GM18519 (cell line): ENCODE results near the gene ERH.
"Not testable (repeated sequence)": the region's sequence is repeated elsewhere in the genome, so short reads cannot be mapped to it uniquely, and the experiment has no call there.

Experiments
- ATAC-seq: cut with Tn5 transposase; IDR thresholded peaks from one replicate; pipeline ENCODE4 v1.9.1; 2021; ENCODE audit warnings: mild to moderate bottlenecking, moderate library complexity; ENCODE audit not compliant: unreplicated experiment, low FRiP score

The ERH gene

DNA sequence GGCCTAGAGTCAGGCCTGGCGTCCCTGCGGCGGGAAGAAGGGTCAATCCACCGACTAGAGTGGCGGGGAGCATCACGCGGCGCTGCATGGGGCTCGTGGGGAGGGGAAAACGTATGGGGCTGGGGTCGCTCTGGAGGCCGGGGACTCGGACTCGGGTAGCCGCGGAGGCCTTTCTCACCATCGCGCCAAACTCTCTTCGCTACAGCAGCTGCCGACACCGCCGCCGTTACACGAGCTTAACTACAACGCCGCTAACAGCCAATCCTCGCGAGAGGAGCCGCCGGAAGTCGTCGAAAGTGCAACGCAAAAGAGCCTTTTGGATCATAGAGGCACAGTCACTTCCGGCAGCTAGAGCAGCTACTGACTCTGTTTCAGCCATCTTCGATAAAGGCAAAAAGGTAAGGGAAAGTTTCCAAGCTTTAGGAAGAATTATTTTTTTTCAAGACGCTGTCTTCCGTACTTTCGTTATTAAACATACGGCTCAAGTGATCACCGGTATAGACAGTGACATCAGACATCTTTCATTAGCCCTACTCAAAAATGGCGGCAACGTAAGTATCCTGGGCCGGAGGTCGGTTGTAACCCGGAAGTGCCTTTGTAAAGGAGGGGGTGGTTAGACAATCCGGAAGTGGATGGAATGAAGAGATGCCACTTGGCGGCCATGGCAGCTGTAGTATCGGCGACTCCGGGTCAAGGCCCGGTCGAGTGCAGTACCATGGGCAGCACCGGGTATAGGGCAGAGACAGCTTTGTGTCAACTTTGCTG is at the start of gene ERH, which contains the start of gene SLC39A9:
Gene ERH (minus strand): TSS at position 247 of the 765 bp plus-strand sequence. CDS start 66 bp downstream, at position 181.
Gene SLC39A9 (plus strand): TSS at position 640 of the 765 bp plus-strand sequence. CDS start 678 bp downstream, outside the sequence.
- ATAC-seq, result peak; percentile 68

DNA sequence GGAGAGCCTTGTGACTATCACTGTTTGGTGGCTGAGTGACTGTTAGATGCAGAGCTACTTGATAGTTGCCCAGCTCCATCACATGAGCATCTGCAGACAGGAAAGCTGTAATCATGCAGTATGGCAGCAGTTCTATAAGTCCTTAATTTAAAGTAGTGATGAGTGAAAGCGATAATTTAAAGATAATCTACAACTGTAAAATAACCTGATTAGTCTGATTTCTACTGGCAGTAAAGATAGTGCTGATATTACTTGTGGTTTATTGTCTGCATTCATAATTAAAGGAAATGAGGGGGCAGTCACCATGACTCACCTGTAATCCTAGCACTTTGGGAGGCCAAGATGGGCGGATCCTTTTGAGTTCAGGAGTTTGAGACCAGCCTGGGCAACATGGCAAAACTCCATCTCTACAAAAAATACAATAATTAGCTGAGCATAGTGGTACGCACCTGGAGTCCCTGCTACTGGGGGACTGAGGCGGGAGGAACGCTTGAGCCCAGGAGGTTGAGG is 45.3 kb upstream of the ERH start:
- no peak for ATAC-seq

DNA sequence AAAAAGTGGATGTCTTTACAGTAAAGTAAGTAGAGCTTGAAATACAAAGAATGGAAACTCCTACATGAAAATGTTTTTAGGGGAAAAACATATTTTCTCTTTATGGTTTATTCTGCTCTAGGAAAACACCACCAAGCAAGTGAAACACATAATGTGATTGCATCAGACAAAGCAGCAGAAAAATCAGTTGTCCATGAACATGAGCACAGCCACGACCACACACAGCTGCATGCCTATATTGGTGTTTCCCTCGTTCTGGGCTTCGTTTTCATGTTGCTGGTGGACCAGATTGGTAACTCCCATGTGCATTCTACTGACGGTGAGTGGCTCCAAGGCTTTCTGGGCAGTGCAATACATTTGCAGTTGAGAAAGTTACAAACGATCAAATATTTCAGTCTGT is 43.8 kb upstream of the ERH start:
- no peak for ATAC-seq

DNA sequence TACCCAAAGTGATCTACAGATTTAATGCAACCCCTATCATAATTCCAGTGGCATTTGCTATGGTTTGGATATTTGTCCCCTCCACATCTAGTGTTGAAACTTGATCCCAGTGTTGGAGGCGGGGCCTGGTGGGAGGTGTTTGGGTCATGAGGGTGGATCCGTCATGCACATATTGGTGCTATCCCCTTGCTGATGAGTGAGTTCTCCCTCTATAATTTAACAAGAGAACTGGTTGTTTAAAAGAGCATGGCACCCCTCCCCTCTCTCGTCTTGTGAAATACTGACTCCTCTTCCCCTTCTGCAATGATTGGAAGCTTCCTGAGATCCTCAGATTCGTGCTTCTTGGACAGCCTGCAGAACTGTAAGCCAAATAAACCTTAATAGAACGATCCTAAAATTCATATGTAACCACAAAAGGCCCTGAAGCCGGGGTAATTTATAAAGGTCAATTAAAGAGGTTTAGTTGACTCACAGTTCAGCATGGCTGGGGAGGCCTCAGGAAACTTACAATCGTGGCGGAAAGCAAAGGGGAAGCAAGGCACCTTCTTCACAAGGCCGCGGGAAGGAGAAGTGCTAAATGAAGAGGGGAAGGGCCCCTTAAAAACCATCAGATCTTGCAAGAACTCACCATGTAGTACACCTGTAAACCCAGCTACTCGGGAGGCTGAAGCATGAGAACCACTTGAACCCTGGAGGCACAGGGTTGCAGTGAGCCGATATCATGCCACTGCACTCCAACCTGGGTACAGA is 41.6 kb upstream of the ERH start:
- ATAC-seq, result no peak

DNA sequence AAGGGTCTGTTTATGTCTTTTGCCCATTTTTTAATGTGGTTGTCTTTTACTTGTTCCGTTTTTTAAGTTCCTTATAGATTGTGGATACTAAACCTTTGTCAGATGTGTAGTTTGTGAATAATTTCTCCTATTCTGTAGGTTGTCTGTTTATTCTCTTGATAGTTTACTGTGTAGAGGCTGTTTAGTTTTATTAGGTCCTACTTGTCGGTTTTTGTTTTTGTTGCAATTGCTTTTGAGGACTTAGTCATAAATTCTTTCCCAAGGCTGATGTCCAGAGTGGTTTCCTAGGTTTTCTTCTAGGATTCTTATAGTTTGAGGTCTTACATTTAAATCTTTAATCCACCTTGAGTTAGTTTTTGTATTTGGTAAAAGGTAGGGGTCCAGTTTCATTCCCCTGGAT is 34.3 kb upstream of the ERH start:
- no peak for ATAC-seq

DNA sequence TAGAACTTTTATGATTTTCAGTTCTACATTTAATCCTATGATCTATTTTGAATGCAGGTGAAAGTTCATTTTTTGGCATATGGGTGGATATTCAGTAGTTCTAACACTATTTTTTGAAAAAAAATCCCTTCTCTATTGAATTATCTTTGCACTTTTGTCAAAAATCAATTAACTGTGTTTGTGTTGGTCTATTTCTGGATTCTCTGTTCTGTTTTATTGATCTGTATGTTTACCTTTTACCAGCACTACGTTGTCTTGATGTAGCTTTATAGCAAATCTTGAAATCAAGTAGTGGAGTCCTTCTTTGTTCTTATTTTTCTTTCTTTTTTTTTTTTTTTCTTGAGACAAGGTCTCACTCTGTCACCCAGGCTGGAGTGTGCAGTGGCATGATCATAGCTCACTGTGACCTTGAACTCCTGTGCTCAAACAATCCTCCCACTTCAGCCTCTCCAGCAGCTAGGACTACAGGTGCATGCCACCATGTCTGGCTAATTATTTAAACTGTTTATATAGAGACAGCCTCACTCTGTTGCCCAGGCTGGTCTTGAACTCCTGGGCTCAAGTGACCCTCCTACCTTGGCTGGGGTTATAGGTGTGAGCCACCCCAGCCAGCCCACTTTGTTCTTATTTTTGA is 32.3 kb upstream of the ERH start:
- no peak for ATAC-seq

DNA sequence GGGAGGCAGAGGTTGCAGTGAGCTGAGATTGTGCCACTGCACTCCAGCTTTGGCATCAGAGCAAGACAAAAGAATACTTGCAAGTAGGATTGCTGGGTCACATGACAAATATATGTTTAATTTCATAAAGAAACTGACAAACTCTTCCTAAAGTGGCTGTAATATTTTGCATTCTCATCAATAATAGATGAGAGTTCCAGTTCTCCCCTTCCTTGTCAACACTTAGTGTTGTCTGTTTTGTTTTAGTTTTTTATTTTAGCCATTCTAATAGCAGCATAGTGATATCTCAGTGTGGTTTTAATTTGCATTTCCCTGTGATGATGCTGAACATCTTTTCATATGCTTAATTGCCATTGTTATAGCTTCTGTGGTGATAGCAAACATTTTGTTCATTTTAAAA is 31.5 kb upstream of the ERH start:
- ATAC-seq, result no peak

DNA sequence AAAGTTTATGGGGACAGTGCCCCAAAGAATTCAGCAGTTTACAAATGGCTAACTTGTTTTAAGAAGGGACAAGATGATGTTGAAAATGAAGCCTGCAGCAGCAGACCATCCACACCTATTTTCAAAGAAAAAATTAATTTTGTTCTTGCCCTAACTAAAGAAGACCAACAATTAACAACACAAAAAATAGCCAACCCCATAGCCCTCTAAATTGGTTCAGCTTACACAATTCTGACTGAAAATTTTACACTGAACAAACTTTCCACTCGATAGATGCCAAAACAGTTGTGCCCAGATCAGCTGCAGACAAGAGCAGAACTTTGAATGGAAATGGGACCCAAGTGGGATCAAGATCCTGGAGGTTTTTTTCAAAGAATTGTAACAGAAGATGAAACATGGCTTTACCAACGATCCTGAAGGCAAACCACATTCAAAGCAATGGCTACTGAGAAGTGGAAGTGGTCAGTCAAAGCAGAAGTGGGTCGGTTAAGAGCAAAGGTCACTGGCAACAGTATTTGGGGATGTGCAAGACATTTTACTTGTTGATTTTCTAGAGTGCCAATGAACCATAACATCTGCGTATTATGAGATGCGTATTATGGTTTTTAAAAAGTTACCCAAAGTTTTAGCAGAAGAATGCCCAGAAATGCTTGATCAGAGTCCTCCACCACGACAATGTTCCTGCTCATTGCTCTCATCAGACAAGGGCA is 30.3 kb upstream of the ERH start:
- no peak for ATAC-seq

DNA sequence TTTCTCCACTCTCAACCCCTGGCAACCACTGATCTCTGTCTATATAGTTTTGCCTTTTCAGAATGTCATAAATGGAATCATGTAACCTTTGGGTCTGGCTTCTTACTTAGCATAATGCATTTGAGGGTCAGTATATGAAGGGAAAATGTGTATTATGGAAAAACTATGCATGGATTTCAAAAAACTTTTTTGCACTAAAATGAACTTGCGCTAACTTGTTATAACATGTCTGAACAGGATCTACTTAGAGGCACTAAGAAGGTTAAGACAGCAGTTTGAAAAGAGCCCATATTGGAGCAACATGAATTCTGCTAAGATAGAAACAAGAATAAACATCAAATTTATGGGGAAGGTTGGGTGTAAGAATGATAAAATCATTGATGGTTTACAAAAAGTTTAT is 29.5 kb upstream of the ERH start:
- no peak for ATAC-seq

DNA sequence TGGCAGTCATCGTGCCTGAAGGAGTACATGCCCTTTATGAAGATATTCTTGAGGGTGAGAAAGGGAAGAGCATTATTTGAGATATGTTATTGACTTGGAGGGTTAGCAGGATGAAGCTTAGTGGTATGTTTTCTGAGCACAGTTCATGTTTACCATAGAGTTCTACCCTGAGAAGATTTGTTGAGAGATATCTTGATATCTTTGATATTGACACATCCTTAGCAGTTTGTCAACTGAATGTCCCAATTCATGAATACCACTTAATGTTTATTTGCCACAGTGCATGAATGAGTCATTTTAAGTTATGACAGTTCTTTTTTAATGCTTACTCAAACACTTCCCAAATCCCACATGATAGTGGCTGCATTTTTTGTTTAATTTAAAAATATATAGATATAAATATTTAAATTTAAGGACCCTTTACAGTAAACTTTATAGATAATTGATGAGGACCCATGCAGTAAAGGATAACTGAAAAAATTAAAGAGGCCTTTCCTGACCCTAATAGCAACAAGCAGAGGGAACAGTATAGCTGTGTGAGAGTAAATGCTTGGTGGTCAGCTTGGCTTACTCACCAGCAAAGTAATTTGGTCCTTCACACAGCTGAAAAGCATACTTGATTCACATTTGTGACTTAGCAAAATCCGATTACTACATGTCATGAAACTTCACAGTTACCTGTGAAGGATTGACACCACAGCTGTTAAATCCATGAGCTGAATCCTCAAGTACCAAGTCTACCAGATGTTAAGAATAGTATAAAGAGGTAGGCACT is 26.2 kb upstream of the ERH start:
- ATAC-seq, result no peak

DNA sequence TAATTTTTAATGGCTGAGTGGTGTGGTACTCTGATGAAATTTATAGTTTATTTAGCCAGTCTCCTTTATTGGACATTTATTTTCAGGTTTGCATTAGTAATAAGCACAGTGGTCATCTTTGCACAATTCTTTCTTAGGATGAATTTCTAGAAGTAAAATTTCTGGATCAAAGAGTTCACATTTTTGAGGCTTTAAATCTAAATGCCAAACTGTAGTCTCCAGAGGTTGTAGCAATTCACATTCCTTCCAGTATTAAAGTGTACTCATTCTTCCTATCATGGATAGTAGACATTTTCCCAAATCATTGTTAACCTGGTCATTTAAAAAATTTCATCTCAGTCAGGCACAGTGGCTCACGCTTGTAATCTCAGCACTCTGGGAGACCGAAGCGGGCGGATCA is 25.2 kb upstream of the ERH start:
- ATAC-seq, result no peak

DNA sequence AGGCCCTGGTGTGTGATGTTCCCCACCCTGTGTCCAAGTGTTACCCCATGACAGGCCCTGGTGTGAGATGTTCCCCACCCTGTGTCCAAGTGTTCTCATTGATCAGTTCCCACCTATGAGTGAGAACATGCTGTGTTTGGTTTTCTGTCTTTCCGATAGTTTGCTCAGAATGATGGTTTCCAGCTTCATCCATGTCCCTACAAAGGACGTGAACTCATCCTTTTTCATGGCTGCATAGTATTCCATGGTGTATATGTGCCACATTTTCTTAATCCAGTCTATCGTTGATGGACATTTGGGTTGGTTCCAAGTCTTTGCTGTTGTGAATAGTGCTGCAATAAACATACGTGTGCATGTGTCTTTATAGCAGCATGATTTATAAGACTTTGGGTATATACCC is 18.0 kb upstream of the ERH start:
- ATAC-seq, result not testable (repeated sequence)

DNA sequence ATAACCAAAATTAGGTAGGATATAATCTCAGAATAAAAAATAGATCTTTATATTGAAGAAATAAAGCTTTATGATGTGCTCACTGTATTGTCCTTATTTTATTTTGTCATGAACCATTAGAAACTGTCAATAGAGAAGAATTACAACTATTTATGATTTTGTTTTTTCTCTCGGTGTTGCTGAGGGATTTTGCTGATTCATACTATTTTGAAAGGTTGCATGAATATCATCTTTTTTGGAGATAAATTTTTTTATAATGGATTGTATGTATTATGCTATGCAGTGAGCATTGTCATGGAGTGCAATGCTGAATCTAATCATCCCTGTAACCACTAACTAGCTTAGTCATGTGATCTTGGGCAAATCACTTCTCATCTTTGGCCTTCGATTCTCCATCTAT is 15.4 kb upstream of the ERH start:
- ATAC-seq, result no peak

DNA sequence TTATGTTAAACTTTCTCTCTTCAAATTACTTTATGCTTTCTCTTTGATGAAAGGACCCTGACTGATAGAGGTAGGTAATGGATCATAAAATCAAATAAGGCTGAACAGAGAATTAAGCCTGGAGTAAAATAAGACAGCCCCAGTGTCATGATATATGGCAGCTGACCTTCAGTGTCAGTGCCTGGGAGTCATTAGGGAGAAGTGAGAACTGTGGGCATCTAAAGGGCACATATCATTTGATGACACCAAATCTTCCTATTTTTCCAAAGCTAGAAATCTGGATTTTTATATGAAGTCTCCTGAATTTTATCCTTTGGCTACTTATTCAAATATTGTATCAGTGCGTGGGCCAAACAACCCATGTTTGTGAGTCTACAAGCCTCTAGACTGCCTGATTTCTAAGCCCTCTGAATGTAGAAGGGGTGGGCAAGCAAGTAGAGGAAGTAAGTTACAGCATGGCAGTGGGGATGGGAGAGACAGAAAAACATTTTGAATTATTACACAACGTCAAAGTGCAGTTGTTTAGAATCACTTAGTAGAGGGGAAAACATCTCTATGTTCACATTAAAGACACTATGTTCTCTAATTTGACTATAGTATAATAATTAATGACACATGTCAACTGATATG is 10.3 kb upstream of the ERH start:
- no peak for ATAC-seq

DNA sequence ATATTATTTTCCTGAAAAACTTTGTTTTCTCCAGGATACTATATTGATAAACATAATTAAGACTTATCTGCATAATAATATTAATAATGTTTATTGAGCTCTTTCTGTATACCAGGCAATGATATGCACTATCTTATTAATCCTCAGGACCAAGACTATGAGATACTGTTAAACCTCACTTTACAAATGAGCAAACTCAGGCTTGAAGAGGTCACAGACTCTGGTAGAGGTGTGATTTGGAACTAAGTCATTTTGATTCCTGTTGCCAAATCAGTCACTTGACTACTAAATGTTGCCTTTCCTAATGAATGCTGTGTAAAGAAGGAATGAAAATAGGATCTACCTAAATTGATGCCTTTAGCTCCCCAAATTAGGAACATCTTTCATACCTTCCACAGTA is 7.7 kb upstream of the ERH start:
- no peak for ATAC-seq

DNA sequence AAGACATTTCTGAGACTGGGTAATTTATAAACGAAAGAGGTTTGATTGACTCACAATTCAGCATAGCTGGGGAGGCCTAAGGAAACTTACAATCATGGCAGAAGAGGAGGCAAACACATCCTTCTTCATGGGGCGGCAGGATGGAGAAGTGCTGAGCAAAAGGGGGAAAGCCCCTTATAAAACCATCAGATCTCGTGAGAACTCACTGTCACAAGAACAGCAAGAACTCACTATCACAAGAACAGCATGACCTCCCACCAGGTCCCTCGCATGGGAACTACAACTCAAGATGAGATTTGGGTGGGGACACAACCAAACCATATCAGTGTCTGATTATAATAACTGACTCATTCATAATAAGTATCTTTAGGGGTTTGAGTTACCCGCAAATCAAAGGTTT is 6.8 kb upstream of the ERH start:
- no peak for ATAC-seq

DNA sequence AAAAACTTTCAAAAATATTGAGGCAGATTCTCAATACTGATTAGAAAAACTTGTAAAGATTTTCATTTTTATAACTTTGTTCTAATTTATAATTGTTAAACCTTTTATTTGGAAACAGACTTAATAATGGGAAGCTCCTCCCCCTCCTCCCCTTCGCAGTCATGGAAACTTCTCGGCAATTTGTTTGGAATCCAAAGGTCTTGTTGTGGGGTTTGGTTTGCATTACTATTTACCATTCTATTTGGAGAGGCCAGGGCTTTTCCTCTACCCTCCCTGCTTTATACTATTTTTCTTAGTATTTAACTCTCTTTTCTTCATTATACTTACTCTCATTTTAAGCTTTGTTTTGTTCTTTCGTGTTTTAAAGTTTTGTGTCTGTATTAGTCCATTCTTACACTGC is 6.4 kb upstream of the ERH start:
- no peak for ATAC-seq

DNA sequence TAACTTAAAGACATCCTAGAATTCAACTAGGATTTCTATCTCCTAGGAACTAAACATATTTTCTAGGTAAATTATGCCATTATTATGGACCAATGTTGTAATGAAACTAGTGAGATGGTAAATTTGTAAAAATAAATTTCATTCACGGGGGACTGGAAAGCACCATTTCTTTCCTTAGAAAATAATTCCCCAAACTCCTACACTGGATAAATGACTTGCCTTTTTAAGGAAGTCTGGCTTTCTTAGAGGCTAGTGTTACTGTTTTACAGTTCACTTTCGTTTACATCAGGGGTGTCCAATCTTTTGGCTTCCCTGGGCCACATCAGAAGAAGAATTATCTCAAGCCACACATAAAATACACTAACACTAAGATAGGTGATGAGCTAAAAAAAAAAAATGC is 3.7 kb upstream of the ERH start:
- no peak for ATAC-seq

DNA sequence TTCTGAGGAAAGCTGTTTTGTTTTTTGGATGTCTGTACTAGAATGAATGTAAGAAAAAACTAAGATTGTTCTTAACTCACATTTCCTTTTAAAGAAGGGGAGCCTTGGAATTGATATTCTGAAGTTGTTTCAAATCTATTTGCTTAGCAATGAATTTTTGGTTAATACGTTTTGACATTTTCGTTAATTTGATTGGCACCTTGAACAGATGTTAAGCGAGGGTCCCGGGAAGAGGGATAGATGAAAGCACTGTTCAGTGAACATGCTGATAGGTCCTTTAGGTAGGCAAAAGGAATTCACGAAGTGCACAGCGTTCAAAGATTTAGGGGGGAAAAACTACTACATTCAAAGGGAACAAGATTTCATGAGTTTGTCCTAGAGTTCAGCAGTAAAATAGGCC is 2.1 kb upstream of the ERH start:
- no peak for ATAC-seq
